Panc1 (cell line): ENCODE results near the gene EEF1AKMT3. TPM values are rescaled to one million over a fixed set of nuclear protein-coding genes. Genes with fewer than 3 reads are reported as not detected.

Source experiments
- ATAC-seq: fragments of 200-7000 bp; cut with Tn5 transposase; 2 replicates; pipeline ENCODE4 v1.9.1; 2020; ENCODE audit warnings: mild to moderate bottlenecking, moderate library complexity
- BruUV-seq: library from RNA; stranded (reverse); fragments of 400-500 nt; replicated peaks from 2 replicates; lab custom pipeline; 2021; lab: Mats Ljungman, UMichigan
- CTCF ChIA-PET: fragments of 300-600 bp; sonication (Branson Sonifier 250); formaldehyde crosslinking; loops from one replicate; lab custom pipeline; 2022; ENCODE audit warnings: antibody characterized with exemption; lab: Charles Lee
- POLR2A ChIA-PET: fragments of 300-600 bp; sonication (Branson Sonifier 250); formaldehyde crosslinking; loops from one replicate; lab custom pipeline; 2022; ENCODE audit warnings: antibody characterized with exemption; lab: Charles Lee
- DNase-seq: peaks from one replicate; pipeline ENCODE4 v3.0.0-alpha.2; 2010; ENCODE audit warnings: low read depth, low spot score
- H3K27ac ChIP-seq: 2 replicates; pipeline ENCODE4 v1.5.1; 2011; ENCODE audit warnings: mild to moderate bottlenecking, low read length, inconsistent platforms
- H3K27me3 ChIP-seq: fragments of 200-500 bp; sonication (Bioruptor generic); 2 replicates; pipeline ENCODE4 v1.6.0; 2014; ENCODE audit warnings: low read length, inconsistent platforms; ENCODE audit not compliant: control insufficient read depth, insufficient read depth
- H3K36me3 ChIP-seq: fragments of 200-500 bp; sonication (Bioruptor generic); 2 replicates; pipeline ENCODE4 v1.5.1; 2014; ENCODE audit warnings: inconsistent platforms, mild to moderate bottlenecking, low read length, moderate library complexity; ENCODE audit not compliant: control insufficient read depth, insufficient read depth
- H3K4me1 ChIP-seq: 2 replicates; pipeline ENCODE4 v1.5.1; 2011; ENCODE audit warnings: inconsistent platforms, mild to moderate bottlenecking, low read length, moderate library complexity; ENCODE audit not compliant: control insufficient read depth, insufficient read depth
- H3K4me3 ChIP-seq, 2 experiments: 2 replicates each; pipeline ENCODE4 v1.5.1; 2011 to 2012; ENCODE audit warnings: low read depth in 2 of 2, low read length in 2 of 2, mild to moderate bottlenecking in 2 of 2, inconsistent platforms in 1 of 2, moderate library complexity in 1 of 2
- H3K9me3 ChIP-seq: fragments of 200-500 bp; sonication (Bioruptor generic); 2 replicates; pipeline ENCODE4 v1.5.1; 2014; ENCODE audit warnings: low read depth, mild to moderate bottlenecking, inconsistent platforms, low read length, moderate library complexity; ENCODE audit not compliant: control insufficient read depth, insufficient read depth
- CTCF ChIP-seq: fragments of 450-650 bp; IDR thresholded peaks from 2 replicates; pipeline ENCODE4 v1.5.1; 2017; ENCODE audit warnings: mild to moderate bottlenecking
- POLR2AphosphoS5 ChIP-seq: IDR thresholded peaks from 2 replicates; pipeline ENCODE4 v1.6.1; 2012; ENCODE audit warnings: mild to moderate bottlenecking, low read depth, low read length, moderate library complexity
- REST ChIP-seq, 2 experiments: IDR thresholded peaks; 2 replicates each; pipeline ENCODE4 v1.6.1; 2011 to 2012; ENCODE audit warnings: low read depth in 2 of 2, control low read depth in 1 of 2, low read length in 1 of 2, mild to moderate bottlenecking in 1 of 2, moderate library complexity in 1 of 2; ENCODE audit not compliant: insufficient read depth in 1 of 2
- SIN3A ChIP-seq: IDR thresholded peaks from 2 replicates; pipeline ENCODE4 v1.6.1; 2012; ENCODE audit warnings: low read depth, mild to moderate bottlenecking, low read length, moderate library complexity, borderline replicate concordance; ENCODE audit not compliant: insufficient read depth
- TCF7L2 ChIP-seq: IDR thresholded peaks from 2 replicates; pipeline ENCODE4 v1.6.1; 2011; ENCODE audit warnings: mild to moderate bottlenecking, low read depth, low read length, inconsistent platforms
- in situ Hi-C: cut with HindIII; loops from 2 replicates; pipeline ENCODE4 v1.10.0; 2016; ENCODE audit warnings: low sequenced_read_pairs, low pct_unique_long_range_greater_than_20kb
- intact Hi-C: fragments of 100-400 bp; cut with micrococcal nuclease; formaldehyde crosslinking; loops from one replicate; pipeline ENCODE4 v1.10.0; 2022; ENCODE audit not compliant: unreplicated experiment
- total RNA-seq: library from RNA; stranded (reverse); gene quantifications from one replicate; pipeline ENCODE4 v1.2.1, GENCODE V29; 2021; ENCODE audit not compliant: unreplicated experiment

The EEF1AKMT3 gene
- total RNA-seq, 1 experiment from 2014 or later: 7.4 TPM

GRCh38 chr12:57800965-57801364 is 28.6 kb downstream of the EEF1AKMT3 start:
- BruUV-seq: no TSS peak
- no peak for ATAC-seq

GRCh38 chr12:57802607-57803006 is 30.2 kb downstream of the EEF1AKMT3 start:
- POLR2A ChIA-PET: interaction anchor here (0.5 kb wide), 1 partner anchor 30 kb away, joined by 5 read pairs; no protein-coding TSS in a partner anchor
- Histone ChIP-seq H3K27me3 (no peaks in the 10 kb centered on the region), H3K27ac (no peak overlapping the region), H3K4me3 (no peak overlapping the region), H3K9me3 (no peaks in the 10 kb centered on the region), H3K4me1 (no peaks in the 10 kb centered on the region), H3K36me3 (no peaks in the 10 kb centered on the region)
- no peak for DNase-seq
- intact Hi-C loops: no loop called here
- CTCF ChIA-PET: interaction anchor here (0.6 to 1.2 kb wide), 5 partner anchors 10 to 138 kb away, joined by 3 to 4 read pairs (median 3); no protein-coding TSS in a partner anchor
- no TSS peak for BruUV-seq
- in situ Hi-C loops: no loop called here
- no peak for TF ChIP-seq REST (IDR thresholded peaks at IDR 0.05; ENCODE audit: insufficient read depth in 1 of 2, low read depth in 2 of 2, low read length in 1 of 2)
- ATAC-seq: no peak

More at GRCh38 chr12:57800965-57801364, 28.6 kb downstream of the EEF1AKMT3 start:
- no peak for DNase-seq
- in situ Hi-C loops (no loop called here), intact Hi-C loops (no loop called here)
- peaks cover 3% of the 10 kb centered on the region for H3K36me3 ChIP-seq
- TF ChIP-seq SIN3A (no peak), CTCF (no peak)
- no peak overlapping the region for H3K27ac ChIP-seq
- no peaks in the 10 kb centered on the region for H3K27me3 ChIP-seq
- ChIA-PET POLR2A (interaction anchor here (0.6 kb wide), 1 partner anchor 274 kb away, joined by 3 read pairs; no protein-coding TSS in a partner anchor), CTCF (interaction anchor here (0.6 kb wide), 1 partner anchor 115 kb away, joined by 7 read pairs; no protein-coding TSS in a partner anchor)
- no peaks in the 10 kb centered on the region for H3K4me1 ChIP-seq
- no peaks in the 10 kb centered on the region for H3K9me3 ChIP-seq
- no peak overlapping the region for H3K4me3 ChIP-seq

GRCh38 chr12:57803319-57803893 is 31.0 kb downstream of the EEF1AKMT3 start:
- DNase-seq (no peak), ATAC-seq (peak; percentile 88)
- Histone ChIP-seq H3K27ac (no peak overlapping the region), H3K4me3 (no peak overlapping the region), H3K9me3 (no peaks in the 10 kb centered on the region), H3K27me3 (no peaks in the 10 kb centered on the region), H3K36me3 (no peaks in the 10 kb centered on the region), H3K4me1 (no peaks in the 10 kb centered on the region)
- CTCF ChIA-PET: interaction anchor here (0.8 to 1.2 kb wide), 4 partner anchors 9 to 138 kb away, joined by 3 to 4 read pairs (median 3); no protein-coding TSS in a partner anchor
- POLR2A ChIA-PET: interaction anchor here (0.5 kb wide), 1 partner anchor 29 kb away, joined by 5 read pairs; no protein-coding TSS in a partner anchor
- TF ChIP-seq POLR2AphosphoS5 (no peak), SIN3A (no peak), REST (IDR thresholded peaks at IDR 0.05; ENCODE audit: insufficient read depth in 1 of 2, low read depth in 2 of 2, low read length in 1 of 2) (no peak), TCF7L2 (no peak), CTCF (peak; percentile 88)
- intact Hi-C loops: no loop called here
- BruUV-seq: no TSS peak
- in situ Hi-C loops: no loop called here
